HG03135 (cell line): ENCODE data around the gene BTN3A1.
A peak's percentile ranks its signal among the peaks of the same experiment; 100 is the strongest.
"Not testable (repeated sequence)": the region's sequence is repeated elsewhere in the genome, so short reads cannot be mapped to it uniquely, and the experiment has no call there.

Experiments
- ATAC-seq: cut with Tn5 transposase; IDR thresholded peaks from one replicate; pipeline ENCODE4 v1.9.1; 2021; ENCODE audit warnings: mild to moderate bottlenecking, moderate library complexity; ENCODE audit not compliant: unreplicated experiment

Gene BTN3A1

DNA sequence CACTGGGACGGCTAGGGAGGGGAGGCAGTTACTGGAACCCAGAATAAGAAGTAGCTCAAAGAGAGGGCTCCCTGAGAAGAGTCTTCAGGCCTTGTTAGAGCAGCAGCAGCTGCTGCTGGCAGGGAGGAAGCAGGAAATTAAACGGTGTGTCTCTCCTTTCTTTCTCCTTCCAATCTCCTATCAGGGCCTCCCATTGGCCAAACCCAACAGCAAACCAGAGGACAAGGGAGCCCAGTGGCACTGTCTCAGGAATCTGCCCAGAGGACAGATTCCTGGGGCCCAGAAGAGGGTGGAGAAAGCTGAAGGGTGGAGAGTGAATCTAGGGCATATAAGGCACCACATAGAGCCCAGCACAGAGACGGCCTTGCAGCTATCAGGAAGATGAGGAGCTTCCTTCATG lies 10.2 kb downstream of the BTN3A1 start:
- ATAC-seq, result no peak

GRCh38 chr6:26412954-26413353 lies 10.9 kb downstream of the BTN3A1 start:
- no peak for ATAC-seq

GRCh38 chr6:26414281-26414680 lies 12.2 kb downstream of the BTN3A1 start:
- ATAC-seq, result no peak

- ATAC-seq, result no peak
These were observed 13.1 kb downstream of the BTN3A1 start for GRCh38 chr6:26415036-26415614.

GRCh38 chr6:26415791-26416190 lies 13.7 kb downstream of the BTN3A1 start:
- ATAC-seq, result no peak

DNA sequence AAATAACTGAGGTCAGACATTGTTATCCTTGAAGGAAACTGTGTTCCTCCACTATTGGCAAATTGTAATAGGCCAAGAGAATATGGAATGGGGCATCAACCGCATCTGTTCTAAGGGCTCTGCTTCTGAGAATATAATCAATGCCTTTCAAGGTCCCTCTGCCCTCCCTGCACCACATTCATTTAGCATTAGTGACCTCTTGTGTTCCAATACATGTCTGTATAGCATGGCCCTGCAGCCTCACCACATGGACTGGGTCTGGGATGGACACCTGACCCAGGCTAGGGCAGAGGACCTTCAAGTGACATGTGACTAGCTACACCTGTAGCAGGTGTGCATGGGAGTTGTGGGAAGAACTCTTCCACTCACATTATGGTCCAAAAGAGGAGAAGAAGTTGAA lies 14.2 kb downstream of the BTN3A1 start:
- no peak for ATAC-seq

DNA sequence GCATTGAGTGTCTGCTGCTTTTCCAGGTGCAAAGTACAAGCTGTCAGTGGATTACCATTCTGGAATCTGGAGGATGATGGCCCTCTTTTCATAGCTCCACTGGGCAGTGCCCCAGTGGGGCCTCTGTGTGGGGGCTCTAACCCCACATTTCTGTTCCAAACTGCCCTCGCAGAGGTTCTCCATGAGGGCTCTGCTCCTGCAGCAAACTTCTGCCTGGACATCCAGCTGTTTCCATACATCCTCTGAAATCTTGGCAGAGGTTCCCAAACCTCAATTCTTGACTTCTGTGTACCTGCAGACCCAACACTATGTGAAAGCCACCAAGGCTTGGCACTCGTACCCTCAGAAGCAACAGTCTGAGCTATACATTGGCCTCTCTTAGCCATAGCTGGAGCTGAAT lies 16.0 kb downstream of the BTN3A1 start:
- ATAC-seq, result not testable (repeated sequence)

DNA sequence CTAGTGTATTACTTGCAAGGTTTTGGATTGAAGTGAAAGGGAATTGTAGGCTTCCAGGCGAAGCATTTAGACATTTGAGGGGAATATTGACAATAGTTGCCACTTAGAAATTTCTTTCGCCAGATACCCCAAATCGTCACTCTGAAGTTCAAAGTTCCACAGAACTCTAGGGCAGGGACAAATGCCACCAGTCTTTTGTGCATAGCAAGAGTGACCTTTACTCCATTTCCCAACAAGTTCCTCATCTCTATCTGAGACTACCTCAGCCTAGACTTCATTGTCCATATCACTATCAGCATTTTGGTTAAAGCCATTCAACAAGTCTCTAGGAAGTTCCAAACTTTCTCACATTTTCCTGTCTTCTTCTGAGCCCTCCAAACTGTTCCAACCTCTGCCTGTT lies 16.7 kb downstream of the BTN3A1 start:
- not testable (repeated sequence) for ATAC-seq

DNA sequence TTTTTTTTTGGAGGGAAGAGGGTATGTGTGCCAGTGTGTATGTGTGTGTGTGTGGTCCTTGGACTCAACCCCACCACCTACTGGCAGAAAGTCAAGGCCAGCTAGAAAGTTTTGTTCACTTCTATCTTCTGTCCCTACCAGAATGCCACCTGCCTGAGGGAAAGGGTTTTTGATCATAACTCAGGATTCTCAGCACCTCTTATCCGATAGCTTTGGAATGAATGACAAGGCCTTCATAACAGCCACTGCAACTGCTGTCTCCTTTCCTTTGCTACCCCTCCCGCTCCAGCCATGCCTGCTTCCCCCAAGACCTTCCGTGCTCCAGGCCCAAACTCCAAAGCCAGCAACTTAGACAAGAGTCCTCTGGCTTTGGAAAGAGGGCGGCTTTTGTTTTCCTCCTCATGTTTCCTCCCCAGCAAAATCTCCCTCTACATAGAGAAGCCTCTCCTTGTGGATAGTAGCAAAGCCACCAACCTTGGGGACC lies 18.7 kb downstream of the BTN3A1 start:
- no peak for ATAC-seq

DNA sequence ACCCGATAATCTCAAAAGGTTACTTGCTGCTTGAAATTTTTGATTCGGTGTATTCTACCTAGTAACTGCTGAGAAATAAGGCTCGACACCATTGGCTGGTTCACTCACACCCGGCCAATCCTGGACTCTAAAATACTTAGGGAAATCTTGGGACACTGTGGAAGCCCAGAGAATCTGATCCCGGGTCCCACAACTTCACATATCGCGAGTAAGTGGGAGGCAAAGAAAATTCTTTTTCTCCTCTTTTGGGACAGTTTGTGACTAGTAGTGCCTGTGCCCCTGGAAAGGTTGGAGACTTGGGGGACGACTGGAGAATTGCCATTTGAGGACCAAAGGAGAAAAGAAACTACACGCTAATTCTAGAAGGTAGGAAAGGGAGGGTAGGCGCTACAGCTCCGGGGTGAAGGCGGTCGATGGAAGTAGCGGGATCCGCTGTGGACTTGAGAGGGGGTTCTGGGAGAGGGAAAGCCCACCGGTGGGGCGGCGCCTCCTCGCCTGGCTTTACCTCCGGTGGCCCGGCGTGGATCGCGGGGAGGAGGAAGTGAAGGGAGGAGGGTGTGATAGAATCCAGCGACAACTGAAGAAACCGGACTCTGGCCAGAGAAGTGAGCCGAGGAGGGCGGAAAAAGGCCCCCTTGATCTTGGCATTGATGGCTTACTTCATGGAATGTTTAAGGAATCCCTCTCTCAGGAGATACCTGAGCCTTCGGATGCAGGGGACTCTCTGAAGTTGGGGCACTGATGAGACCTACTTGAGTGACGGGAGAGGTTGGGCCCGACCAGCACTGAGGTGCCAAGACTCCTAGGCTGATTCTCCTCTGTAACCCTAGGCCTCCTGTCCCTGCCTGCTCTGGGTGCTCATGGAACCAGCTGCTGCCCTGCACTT lies 19.4 kb downstream of the BTN3A1 start:
- ATAC-seq, result peak; percentile 92

DNA sequence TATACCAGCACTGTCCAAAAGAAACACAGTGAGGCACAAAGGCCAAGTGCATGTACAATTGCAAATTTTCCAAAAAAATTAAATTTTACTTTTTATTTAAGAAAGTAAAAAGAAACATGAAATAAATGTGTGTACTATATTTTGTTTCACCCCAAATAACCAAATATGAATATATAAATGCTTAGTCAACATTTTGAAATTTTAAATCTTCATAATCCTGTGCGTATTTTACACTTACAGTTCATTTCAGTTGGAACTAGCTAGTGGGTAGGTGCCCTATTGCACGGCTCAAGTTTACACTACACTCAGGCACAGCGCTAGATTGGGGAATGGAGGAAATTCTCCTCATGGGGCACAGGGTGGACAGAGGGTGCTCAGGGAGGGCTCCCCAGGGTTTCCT lies 20.3 kb downstream of the BTN3A1 start:
- no peak for ATAC-seq

DNA sequence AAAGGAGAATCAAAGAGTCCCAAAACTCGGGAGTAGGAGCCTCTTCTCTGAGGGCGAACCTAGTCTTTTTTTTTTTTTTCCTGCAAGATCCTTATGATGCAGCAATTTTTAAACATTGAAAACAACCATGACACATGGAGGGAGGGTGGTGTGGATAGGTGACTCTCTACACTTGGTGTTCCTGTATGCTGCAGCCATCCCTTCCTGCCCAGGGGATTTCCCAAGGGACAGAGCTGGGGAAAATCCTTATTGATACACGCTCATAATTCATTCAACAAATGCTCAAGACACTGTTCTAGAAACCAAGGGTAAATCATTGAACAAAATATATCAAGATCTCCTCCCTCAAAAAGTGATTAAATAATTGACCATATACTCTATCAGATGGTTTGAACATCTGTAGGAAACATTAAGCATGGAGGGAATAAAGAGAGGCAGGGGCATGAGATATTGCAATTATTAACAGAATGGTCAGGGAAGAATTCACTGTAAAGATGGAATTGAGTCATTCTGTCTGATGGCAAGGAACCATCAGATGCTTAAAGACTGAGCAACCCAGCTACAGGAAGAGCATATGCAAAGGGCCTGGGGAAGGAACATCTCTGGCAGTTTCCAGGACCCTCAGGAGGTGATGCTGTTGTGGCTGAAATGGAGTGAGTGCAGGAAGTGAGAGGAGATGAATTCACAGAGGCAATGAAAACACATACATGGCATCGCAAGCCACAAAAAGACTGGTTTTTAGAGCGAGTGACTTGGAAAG lies 24.8 kb downstream of the BTN3A1 start:
- no peak for ATAC-seq

DNA sequence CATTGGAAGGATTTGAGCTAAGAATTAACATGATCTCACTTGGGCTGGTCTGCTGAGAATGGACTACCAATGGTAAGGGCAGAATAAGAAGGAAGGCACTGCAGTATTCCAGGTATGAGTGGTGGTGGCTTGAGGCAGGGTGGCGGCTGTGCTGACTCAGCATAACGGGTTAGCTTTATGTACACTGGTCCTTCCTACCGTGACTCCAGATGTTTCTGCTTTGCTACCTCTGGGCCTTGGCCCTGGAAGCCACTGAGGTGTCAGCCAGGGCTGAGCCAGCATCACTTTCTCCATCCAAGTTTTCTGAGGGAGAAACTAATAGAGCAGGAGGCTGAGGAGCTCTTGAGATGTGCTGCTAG lies 25.4 kb downstream of the BTN3A1 start:
- no peak for ATAC-seq

DNA sequence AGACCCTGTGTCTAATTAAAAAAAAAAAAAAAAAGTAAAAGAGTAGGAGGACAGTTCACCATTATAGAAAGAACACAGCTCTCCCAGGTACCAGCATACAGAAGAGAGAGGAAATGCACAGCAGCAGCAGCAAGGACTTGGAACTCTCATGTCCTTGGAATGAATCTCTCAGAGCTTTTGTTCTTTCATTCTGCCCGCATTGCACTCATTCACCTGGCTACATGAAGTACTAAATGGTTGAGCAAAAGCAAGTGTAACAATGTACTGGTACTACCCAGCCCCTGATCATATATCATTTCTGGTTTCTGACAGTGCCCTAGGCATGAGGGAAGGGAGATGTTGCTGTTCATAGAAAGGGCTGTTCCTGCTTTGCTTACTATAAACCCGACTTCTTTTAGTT lies 26.1 kb downstream of the BTN3A1 start:
- no peak for ATAC-seq

GRCh38 chr6:26430787-26431186 lies 28.7 kb downstream of the BTN3A1 start:
- ATAC-seq, result no peak

GRCh38 chr6:26431258-26432172 lies 29.4 kb downstream of the BTN3A1 start:
- no peak for ATAC-seq

GRCh38 chr6:26432627-26433201 lies 30.6 kb downstream of the BTN3A1 start:
- no peak for ATAC-seq

DNA sequence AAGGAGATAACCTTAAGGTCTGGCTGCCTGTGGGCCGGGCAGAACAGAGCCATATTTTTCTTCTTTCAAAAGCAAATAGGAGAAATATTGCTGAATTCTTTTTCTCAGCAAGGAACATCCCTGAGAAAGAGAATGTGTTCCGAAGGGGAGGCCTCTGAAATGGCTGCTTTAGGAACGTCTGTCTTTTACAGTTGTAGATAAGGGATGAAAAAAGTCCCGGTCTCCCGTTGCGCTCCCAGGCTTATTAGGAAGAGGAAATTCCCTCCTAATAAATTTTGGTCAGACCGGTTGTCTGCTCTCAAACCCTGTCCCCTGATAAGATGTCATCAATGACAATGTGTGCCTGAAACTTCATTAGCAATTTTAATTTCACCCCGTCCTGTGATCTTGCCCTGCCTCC lies 31.6 kb downstream of the BTN3A1 start:
- not testable (repeated sequence) for ATAC-seq

DNA sequence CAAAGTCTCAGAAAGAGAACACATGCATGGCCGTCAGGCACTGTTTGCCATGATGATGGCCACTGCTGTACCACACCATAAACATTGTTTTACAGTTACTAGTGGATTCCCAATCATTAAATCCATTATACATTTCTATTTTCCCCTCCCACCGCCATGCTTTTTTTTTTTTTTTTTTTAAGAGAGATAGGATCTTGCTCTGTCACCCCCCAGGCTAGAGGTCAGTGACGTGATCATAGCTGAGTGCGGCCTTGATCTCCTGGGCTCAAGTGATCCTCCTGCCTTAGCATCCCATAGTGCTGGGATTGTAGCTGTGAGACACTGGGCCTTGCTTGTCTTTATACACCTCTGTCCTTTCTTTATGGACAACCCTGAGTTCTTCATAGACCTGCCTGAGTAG lies 33.9 kb downstream of the BTN3A1 start:
- ATAC-seq, result no peak

DNA sequence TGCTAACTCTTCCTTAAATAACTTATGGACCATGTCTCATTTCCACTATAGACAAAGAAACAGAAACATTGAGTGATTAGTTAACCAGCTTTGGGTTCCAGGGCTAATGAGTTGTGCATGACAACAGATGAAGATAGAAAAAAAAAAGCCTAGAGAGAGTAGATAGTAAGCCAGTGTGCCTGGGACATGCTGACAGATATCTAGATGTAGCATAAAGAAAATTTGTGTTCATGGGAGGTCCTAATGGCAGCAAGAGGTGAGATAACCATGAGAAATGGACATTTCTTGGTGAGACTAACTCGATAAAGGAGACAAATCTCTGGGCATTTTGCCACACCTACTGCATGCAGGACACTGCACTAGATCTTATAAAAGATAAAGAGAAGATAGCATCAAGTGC lies 35.5 kb downstream of the BTN3A1 start:
- ATAC-seq, result no peak
